Measurements from ENCODE around the gene CD59.
A peak's percentile ranks its signal among the peaks of the same experiment; 100 is the strongest.

Gene CD59

GRCh38 chr11:33736148-33736812 lies at the start of gene CD59:
TSS of gene CD59 (minus strand) at chr11:33736423. CDS start at chr11:33722445, 13,978 bp downstream.
- DNase-seq: peak; percentile 95

- no peak for DNase-seq
Measured at GRCh38 chr11:33785609-33786008, 49.4 kb upstream of the CD59 start.

- no peak for DNase-seq
Measured at GRCh38 chr11:33779849-33780528, 43.8 kb upstream of the CD59 start.

DNA sequence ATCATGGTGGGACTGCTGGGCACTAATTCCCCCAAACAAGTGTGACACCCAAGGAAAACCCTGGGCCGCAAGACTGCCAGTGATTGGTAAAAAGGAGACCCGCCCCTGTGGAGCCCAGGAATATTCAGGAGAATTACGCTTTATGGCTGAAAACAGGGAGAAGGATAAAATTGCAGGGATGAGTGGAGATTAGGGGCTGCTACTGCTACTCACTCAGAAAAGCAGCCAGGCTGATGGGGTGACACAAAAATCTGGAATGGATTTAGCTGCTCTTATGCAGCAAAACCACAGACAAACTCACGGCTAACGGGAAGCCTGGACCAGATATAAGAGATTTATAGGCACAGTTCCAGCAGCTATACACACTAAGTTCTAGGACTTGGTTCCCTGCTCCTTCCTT lies 42.5 kb upstream of the CD59 start:
- peak; percentile 50 for DNase-seq

- DNase-seq: no peak
Measured at GRCh38 chr11:33777906-33778305, 41.7 kb upstream of the CD59 start.

DNA sequence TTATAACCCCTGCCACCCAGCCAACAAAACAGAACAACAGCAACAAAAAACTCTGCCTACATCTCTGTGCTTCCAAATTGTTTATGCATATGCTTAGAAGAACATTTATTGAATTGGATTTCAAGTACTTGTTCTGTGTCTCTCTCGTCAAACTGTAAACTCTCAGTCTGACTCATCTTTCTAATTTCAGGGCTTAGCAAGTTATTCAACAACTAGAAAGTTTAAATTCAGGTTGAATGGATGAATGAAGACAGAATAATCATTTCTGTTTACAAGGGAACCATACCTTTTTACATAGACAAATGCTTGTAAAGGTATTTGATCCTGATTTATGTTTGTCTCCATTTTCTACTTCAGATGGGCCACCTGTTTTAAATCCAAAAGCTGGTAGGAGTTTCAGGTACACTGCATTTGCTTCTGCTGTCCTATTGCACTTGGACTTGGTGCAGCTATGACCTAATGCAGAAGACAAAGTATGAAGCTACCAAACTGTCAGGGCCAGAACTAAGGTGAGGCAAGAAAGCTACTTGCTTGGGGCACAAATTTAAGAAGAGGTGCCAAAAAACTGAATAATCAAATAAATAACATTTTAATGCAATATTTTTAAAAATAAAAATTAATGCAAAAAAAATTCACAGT lies 39.7 kb upstream of the CD59 start:
- DNase-seq: no peak

- no peak for DNase-seq
Measured at GRCh38 chr11:33775467-33775807, 39.2 kb upstream of the CD59 start.

DNA sequence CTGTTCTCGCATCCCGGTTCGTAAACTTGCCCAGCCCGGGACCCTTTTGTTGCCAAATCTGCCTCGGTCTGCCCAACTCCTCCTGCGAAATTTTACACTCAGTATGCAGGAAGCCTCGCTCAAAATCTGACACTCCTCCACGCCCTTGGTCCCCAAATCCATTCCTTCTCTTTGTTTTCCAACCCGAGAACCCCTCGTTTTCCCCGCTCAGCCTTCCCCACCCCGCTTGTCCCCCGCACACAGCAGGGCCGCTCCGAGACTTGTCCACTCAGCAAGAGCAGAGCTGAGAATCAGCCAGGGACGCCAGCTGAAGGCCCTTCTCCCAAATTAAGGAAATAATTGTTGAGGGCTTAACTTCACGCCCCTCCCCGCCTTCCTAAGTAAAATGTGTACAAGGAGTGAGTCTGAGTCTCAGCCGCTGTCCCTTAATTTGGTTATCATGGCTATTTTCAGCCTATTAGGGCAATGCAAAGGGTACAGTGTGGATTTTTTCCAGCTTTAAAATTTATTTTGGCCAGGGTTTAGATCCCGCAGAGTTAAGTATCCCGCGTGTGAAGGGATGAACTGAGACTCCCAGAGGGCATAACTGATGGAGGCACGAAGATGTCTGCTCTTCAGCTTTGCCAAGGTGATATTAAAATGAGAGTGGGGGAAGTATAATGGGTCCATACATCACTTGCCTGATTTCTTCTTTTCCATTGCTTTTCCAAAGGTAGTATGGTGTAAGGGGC lies 38.7 kb upstream of the CD59 start:
- no peak for DNase-seq

- peak; percentile 94 for DNase-seq
Measured at GRCh38 chr11:33773987-33774735, 37.9 kb upstream of the CD59 start, which contains the start of gene FBXO3. TSS of gene FBXO3 (minus strand) at chr11:33774520. CDS start at chr11:33774497, 23 bp downstream.

- DNase-seq: peak; percentile 59
Measured at GRCh38 chr11:33773404-33773986, 37.3 kb upstream of the CD59 start.

GRCh38 chr11:33772870-33773269 lies 36.6 kb upstream of the CD59 start:
- peak; percentile 41 for DNase-seq

DNA sequence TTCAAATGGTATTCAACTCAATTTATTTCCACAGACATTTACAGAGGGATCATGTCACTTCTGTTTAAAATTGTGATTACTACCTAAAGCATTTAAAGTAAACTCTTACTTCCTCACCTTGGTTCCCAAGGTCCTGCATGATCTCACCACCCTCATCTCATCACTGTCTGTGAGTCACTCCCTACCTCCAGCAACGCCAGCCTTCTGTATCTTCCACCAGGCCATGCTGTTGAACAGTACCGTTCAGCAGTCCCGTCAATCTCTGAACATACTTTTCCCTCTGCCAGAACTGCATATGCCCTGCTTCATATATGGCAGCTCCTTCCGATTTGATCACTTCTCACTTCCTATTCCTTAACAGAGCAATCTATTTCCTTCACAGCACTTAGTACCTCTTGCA lies 36.1 kb upstream of the CD59 start:
- no peak for DNase-seq

DNA sequence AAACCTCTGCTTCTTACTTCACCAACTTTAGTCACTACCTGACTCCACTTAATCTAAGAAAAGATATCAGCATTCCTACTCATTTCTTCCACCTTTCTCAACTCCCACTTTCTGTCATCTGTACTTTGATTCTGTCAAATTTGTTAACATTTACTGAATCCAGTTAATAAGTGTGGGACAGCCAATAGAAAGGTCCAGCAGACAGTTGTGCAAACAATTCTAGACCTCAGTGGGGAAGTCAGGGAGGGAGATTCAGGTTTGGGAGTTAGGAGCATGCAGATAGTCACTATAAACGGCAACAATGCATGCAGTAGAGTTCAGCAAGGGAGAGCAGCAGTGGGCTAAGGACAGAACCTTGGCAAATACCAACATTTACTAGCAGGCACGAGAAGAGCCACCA lies 34.0 kb upstream of the CD59 start:
- no peak for DNase-seq

DNA sequence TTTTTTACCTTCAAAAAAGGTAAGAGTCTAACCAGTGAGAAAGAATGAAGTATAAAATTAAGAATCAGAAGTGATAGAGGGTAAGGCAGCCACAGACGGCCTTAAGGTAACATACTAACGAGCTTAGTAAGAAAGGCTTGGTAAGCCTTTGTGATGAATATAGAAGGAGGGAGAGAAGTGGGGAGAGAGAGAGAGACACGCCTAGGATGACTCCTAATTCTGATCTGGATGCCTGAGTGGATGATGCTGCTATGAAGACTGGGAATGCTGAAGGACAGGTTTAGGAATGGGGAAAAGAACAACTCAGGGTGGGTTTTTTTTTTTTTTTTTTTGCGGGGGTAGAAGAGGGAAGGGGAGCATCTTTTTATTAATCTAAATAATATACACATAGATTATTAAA lies 33.3 kb upstream of the CD59 start:
- DNase-seq: no peak

GRCh38 chr11:33767624-33768023 lies 31.4 kb upstream of the CD59 start:
- DNase-seq: no peak

GRCh38 chr11:33766085-33766484 lies 29.9 kb upstream of the CD59 start:
- no peak for DNase-seq

DNA sequence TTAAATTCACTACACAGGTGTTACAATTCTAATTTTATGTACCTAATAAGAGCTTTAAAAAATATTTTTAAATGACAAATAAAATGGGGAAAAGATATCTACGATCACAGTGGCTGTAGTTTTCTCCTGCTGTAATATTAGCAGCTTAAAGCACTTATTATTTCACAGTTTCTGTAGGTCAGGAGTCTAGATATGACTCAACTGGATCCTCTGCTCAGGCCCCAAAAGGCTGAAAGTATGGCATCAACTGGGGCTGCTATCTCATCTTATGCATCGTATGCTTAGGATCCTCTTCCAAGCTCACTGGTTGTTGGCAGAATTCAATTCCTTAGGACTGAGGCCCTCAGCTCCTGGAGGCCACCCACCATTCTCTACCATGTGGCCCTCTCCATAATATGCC lies 25.2 kb upstream of the CD59 start:
- no peak for DNase-seq

- no peak for DNase-seq
Measured at GRCh38 chr11:33753304-33753967, 17.2 kb upstream of the CD59 start.

GRCh38 chr11:33751878-33752277 lies 15.7 kb upstream of the CD59 start:
- no peak for DNase-seq

- DNase-seq: no peak
Measured at GRCh38 chr11:33747979-33748378, 11.8 kb upstream of the CD59 start.

GRCh38 chr11:33743291-33743690 lies 7.1 kb upstream of the CD59 start:
- no peak for DNase-seq

Measured in hematopoietic multipotent progenitor cell treated with erythropoietin and hydrocortisone succinate and interleukin-3 and kit ligand, for 4 days (in vitro differentiated cells).